ENCODE results near the gene MBD5. TPM values are rescaled to one million over a fixed set of nuclear protein-coding genes. Genes with fewer than 3 reads are reported as not detected.

MBD5 gene
- total RNA-seq, 2 experiments from 2014 or later, result 13.6 to 18.5 TPM

- CTCF ChIA-PET, result no interaction called here
- POLR2A ChIA-PET, result no interaction called here
Observed at GRCh38 chr2:148402786-148403185, 381.9 kb downstream of the MBD5 start.

DNA sequence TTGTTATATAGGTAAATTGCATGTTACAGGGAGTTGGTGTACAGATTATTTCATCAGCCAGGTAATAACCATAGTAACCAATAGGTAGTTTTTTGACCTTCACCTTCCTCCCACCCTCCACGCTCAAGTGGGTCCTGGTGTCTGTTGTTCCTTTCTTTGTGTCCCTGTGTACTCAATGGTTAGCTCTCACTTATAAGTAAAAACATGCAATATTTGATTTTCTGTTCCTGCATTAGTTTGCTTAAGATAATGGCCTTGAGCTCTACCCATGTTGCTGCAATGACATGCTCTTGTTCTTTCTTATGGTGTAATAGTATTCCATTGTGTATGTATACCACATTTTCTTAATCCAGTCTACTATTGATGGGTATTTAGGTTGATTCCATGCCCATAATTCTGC, 390.0 kb downstream of the MBD5 start:
- ChIA-PET POLR2A (no interaction called here), CTCF (no interaction called here)

DNA sequence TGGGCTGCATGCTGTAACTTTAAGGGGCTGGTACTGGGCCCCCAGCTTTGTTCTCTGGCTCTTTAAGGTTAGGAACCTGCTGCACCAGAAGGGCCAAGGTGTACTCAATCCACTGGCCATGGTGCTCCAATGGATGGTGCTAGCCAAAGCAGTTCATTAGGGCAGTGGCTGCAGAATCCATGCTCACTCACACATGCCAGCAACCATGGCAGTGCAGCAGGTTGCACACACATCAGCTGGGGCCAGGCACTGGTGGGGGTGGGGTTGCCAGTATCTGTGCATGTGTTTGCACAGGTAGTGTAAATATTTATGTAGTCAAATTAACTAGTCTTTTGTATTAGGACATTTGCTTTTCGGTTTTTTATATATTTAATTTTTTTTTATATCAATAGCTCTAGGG, 395.4 kb downstream of the MBD5 start:
- ChIA-PET POLR2A (no interaction called here), CTCF (no interaction called here)

GRCh38 chr2:148430101-148430500, 409.2 kb downstream of the MBD5 start:
- CTCF ChIA-PET, result no interaction called here
- POLR2A ChIA-PET, result no interaction called here

GRCh38 chr2:148447877-148448276, 427.0 kb downstream of the MBD5 start:
- POLR2A ChIA-PET, result no interaction called here
- CTCF ChIA-PET, result no interaction called here

DNA sequence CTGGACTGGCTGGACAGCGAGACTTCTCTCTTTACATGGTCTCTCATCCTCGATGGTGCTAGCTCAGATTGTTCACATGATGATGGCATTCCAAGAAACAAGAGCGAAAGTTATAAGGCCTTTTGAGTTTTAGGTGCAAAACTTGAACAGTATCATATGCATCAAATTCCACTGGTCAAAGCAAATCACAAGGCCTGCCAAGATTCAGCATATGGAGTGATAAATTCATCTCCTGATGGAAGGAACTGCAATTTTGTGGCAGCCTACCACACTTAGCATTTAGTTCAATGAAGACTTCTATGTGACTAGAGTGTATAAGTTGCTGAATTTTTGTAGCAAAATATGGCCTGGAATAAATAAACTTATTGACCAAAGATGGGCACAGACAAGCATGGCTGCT, 429.6 kb downstream of the MBD5 start:
- ChIA-PET POLR2A (no interaction called here), CTCF (interaction anchor here (0.5 kb wide), 1 partner anchor 92 kb away, joined by 3 read pairs; no protein-coding TSS in a partner anchor)

GRCh38 chr2:148451046-148451445, 430.2 kb downstream of the MBD5 start:
- ChIA-PET CTCF (no interaction called here), POLR2A (no interaction called here)

DNA sequence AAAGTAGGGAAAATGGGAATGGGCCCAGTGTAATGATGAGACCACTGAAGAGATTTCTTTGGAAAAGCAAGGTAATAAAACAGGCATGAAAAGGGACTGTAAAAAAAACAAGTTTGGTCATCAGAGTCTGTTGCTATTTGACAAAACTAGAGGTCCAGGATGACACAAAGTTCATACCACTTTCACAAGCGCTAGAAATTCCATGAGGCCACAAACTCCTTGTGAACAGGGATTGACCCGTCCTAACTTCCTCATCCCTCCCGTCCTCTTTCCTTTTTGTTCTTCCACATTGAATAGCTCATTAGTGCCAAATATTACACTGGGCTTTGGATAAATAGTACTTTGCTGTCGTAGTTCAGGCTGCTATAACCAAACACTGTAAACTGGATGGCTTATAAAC, 434.9 kb downstream of the MBD5 start:
- CTCF ChIA-PET, result no interaction called here

DNA sequence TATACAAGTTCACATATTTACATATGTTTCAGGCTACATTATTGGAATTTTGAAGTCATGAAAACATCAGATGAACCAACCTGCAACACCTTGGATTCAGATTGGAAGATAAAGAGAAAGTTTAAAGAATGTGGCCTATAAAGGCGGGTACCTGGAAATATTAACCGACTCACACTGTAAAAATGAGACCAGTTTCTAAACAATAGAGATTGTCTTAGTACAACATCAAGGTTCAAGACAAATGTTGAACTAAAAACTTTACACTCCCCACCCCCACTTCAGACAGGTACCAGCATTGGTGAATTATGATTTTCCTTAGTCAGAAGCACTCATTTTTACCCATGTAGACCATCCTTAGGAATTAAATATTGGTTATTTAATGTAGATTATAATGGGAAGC, 437.3 kb downstream of the MBD5 start:
- ChIA-PET POLR2A (no interaction called here), CTCF (no interaction called here)

More for the DNA sequence above, 434.9 kb downstream of the MBD5 start:
- POLR2A ChIA-PET, result no interaction called here

DNA sequence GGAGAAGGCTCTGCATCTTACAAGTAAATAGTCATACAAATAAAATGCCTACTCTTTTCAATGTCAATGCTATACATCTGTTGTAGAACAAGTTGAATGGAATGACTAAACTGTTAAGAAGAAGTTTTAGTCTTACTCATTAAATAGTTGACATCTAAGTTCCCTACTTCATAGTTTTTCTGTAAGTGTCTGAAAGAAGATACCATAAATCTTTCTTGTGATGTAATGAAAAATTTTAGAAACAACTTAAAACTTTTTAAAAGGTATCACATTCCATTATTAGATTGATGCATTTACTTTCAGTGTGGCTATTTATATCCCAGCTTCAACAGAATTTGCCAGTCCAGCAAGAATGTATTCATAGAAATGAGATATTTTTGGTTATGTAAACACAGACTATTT, 438.5 kb downstream of the MBD5 start:
- ChIA-PET POLR2A (no interaction called here), CTCF (no interaction called here)

DNA sequence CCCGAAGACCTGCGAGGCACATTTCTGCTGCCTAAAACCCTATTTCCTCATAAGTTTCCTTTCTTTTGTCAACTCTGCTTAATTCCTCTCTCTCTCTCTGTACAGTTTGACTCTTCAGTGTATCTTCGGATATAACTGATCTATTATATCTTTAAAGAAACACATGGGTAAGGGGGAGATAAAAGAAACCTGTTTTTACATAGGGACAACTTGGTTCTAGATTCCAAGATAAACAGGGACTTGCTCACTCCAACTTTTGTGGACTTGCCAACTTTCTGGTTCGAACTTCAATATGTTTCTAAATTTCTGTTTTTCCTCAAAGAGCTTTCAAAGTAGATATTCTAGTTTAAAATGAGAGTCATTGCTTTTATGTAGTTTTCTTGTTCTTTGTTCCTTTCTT, 441.0 kb downstream of the MBD5 start:
- POLR2A ChIA-PET, result no interaction called here
- CTCF ChIA-PET, result no interaction called here

- POLR2A ChIA-PET, result no interaction called here
Observed at GRCh38 chr2:148475626-148476025, 454.7 kb downstream of the MBD5 start.

DNA sequence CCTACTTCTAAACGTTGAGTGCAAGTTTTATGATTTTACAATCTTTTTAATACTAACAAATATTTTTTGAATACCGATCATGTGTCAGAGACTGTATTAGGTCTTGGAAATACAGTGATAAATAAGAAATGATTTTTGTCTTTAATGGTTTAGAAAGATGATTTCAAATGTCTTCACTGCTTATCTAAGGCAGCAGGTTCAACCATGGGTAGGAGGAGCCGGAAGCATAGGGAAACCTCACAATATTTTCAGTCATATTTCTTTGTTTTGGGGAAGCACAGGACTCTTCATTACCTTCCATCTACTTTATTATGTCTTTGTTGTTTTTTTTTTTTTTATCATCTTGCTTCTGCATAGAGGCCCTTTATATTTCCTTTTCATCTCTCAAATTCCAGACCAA, 458.5 kb downstream of the MBD5 start:
- ChIA-PET POLR2A (no interaction called here), CTCF (no interaction called here)

More at GRCh38 chr2:148475626-148476025, 454.7 kb downstream of the MBD5 start:
- CTCF ChIA-PET, result no interaction called here

GRCh38 chr2:148483665-148484064, 462.8 kb downstream of the MBD5 start:
- ChIA-PET POLR2A (no interaction called here), CTCF (no interaction called here)

DNA sequence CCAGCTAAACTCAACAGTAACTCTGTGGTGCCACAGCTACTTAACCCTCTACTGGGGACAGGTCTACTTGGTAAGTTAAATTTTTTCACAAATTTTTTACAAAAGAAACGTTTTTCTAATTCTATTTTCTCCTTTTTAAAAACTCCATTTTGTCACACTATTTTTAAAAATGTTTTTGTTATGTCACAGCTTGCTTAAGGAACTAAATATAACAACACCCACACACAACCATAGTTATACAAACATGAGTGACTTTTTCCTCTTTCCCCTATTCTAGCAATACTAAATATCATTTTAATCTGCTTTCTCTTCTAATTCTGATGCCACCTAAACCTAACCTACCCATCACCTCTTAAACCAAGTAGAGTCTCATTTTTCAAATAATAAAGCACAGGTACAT, 463.2 kb downstream of the MBD5 start:
- ChIA-PET CTCF (no interaction called here), POLR2A (no interaction called here)

GRCh38 chr2:148486655-148487054, 465.8 kb downstream of the MBD5 start:
- ChIA-PET POLR2A (no interaction called here), CTCF (no interaction called here)

GRCh38 chr2:148487439-148487838, 466.5 kb downstream of the MBD5 start:
- POLR2A ChIA-PET, result no interaction called here
- CTCF ChIA-PET, result no interaction called here

- POLR2A ChIA-PET, result no interaction called here
- CTCF ChIA-PET, result no interaction called here
Observed at GRCh38 chr2:148490840-148491439, 470.0 kb downstream of the MBD5 start.

- ChIA-PET CTCF (interaction anchor here (1.2 kb wide), 1 partner anchor 15 kb away, joined by 3 read pairs; no protein-coding TSS in a partner anchor), POLR2A (no interaction called here)
Observed at GRCh38 chr2:148493822-148494563, 473.1 kb downstream of the MBD5 start.

- ChIA-PET POLR2A (no interaction called here), CTCF (no interaction called here)
Observed at GRCh38 chr2:148495586-148495985, 474.7 kb downstream of the MBD5 start.

- ChIA-PET POLR2A (no interaction called here), CTCF (no interaction called here)
Observed at GRCh38 chr2:148501545-148501944, 480.7 kb downstream of the MBD5 start.

GRCh38 chr2:148503516-148503915, 482.6 kb downstream of the MBD5 start:
- POLR2A ChIA-PET, result no interaction called here

More at GRCh38 chr2:148503516-148503915, 482.6 kb downstream of the MBD5 start:
- CTCF ChIA-PET, result no interaction called here

Measured in activated CD8-positive, alpha-beta memory T cell treated with anti-CD3 and anti-CD28 coated beads for 36 hours (primary cell).